ENCODE results near the gene OLFML2B. TPM values are rescaled to one million over a fixed set of nuclear protein-coding genes. Genes with fewer than 3 reads are reported as not detected.

Gene OLFML2B
- total and polyA plus RNA-seq, 2 of the 13 experiments (the other 11 are each of a cell fraction or from before 2014, with no cell fraction given): not detected

DNA sequence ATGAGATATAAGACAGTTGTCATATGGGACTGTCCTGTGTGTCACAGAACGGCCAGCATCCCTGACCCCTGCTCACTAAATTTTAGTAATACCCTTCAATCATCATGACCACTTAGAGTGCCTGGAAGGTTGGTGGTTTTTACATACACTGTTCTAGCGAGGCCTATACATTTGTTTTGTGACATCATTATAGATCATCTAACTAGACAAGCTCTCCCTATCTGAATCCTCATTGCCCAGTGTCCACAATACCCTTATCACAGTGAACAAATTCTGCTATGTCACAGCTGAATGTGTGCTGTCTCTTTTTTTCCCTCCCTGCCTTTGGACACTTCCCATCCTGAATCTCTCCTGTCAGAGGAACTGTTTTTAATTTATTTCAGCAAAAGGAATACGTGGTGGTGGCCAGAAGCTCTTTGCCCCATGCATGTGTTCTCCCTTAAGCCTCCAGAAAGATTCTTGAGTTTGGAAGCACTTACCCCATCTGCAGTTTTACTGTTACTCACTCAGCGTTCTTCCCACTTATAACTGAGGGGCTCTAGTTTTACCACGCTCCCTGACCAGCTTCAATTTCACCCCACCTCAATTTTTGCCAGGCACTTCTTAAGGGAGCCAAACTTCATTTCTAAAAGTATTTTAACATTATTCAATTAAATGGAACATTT is 70.3 kb downstream of the OLFML2B start:
- POLR2A ChIA-PET: no interaction called here
- Histone ChIP-seq H3K79me2 (ENCODE audit: insufficient read depth, low read length) (no peaks in the 10 kb centered on the region), H3K9ac (ENCODE audit: insufficient read depth, low read depth, low read length) (no peak overlapping the region), H3K4me2 (ENCODE audit: low read depth, low read length) (no peak overlapping the region), H3K4me3 (replicated peaks in 1 of 3; ENCODE audit: insufficient read depth in 1 of 3, low read depth in 2 of 3, low read length in 3 of 3) (no peak overlapping the region), H3K27me3 (ENCODE audit: control insufficient read depth in 1 of 2, insufficient read depth in 2 of 2, low read length in 2 of 2) (no peaks in the 10 kb centered on the region), H3K9me3 (ENCODE audit: low read length) (no peaks in the 10 kb centered on the region), H2AFZ (ENCODE audit: low read length) (no peak overlapping the region), H3K36me3 (replicated peaks in 1 of 2; ENCODE audit: control insufficient read depth in 1 of 2, insufficient read depth in 2 of 2, low read length in 2 of 2) (peaks cover 0 to 1% of the 10 kb centered on the region in 2 experiments; a peak in 3 of 5 replicates), H3K27ac (ENCODE audit: extremely low read length, insufficient read depth, low read length) (no peak overlapping the region), H4K20me1 (ENCODE audit: insufficient read depth, low read length) (no peaks in the 10 kb centered on the region), H3K4me1 (ENCODE audit: insufficient read depth, low read length) (no peaks in the 10 kb centered on the region)
- no TSS peak for BruUV-seq (replicated peaks)
- in situ Hi-C loops (cut with HindIII; ENCODE audit: extremely low pct_ligation_motif_present, low pct_unique_long_range_greater_than_20kb): no loop called here
- ATAC-seq: no peak
- DNase-seq (ENCODE audit: low spot score): no peak
- no peak for FAIRE-seq
- WGBS (ENCODE audit: low lambda C conversion rate): 94% methylated on average over 5 of the region's 5 CpGs
- TF ChIP-seq ARNT (IDR thresholded peaks at IDR 0.05) (no peak), NR2F2 (IDR thresholded peaks at IDR 0.05; ENCODE audit: borderline replicate concordance, low read depth) (no peak), LCORL (IDR thresholded peaks at IDR 0.05) (no peak), LCORL (CRISPR knock-in tag; IDR thresholded peaks at IDR 0.05) (no peak), ZNF83 (CRISPR knock-in tag; IDR thresholded peaks at IDR 0.05; ENCODE audit: borderline replicate concordance) (no peak), ZNF616 (CRISPR knock-in tag; IDR thresholded peaks at IDR 0.05; ENCODE audit: low read depth) (no peak), ZNF256 (CRISPR knock-in tag; conservative IDR thresholded peaks at IDR 0.05) (no peak), ZFP36L1 (CRISPR knock-in tag; IDR thresholded peaks at IDR 0.05) (no peak), TCF12 (IDR thresholded peaks at IDR 0.05) (no peak), TCF12 (CRISPR knock-in tag; IDR thresholded peaks at IDR 0.05) (no peak), NCOA1 (CRISPR knock-in tag; IDR thresholded peaks at IDR 0.05) (no peak), THRA (CRISPR knock-in tag; IDR thresholded peaks at IDR 0.05; ENCODE audit: borderline replicate concordance) (no peak)
- TF ChIP-seq, protein P1, sequence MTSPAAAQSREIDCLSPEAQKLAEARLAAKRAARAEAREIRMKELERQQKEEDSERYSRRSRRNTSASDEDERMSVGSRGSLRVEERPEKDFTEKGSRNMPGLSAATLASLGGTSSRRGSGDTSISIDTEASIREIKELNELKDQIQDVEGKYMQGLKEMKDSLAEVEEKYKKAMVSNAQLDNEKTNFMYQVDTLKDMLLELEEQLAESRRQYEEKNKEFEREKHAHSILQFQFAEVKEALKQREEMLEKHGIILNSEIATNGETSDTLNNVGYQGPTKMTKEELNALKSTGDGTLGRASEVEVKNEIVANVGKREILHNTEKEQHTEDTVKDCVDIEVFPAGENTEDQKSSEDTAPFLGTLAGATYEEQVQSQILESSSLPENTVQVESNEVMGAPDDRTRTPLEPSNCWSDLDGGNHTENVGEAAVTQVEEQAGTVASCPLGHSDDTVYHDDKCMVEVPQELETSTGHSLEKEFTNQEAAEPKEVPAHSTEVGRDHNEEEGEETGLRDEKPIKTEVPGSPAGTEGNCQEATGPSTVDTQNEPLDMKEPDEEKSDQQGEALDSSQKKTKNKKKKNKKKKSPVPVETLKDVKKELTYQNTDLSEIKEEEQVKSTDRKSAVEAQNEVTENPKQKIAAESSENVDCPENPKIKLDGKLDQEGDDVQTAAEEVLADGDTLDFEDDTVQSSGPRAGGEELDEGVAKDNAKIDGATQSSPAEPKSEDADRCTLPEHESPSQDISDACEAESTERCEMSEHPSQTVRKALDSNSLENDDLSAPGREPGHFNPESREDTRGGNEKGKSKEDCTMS (CRISPR knock-in tag; conservative IDR thresholded peaks at IDR 0.05): no peak
- CTCF ChIA-PET (ENCODE audit: low intra/inter-chr PET ratio, low total read pairs): no interaction called here
- intact Hi-C loops (cut with micrococcal nuclease; ENCODE audit: unreplicated experiment): no loop called here
